ENCODE results near the gene TMEM132D.

TMEM132D gene

GRCh38 chr12:129706716-129707115, 197.1 kb downstream of the TMEM132D start:
- no peak for TF ChIP-seq CTCF (IDR thresholded peaks at IDR 0.05; ENCODE audit: extremely low read depth, missing control alignments)
- no peak for DNase-seq (ENCODE audit: low spot score)

- DNase-seq (ENCODE audit: low spot score), result no peak
- no peak for TF ChIP-seq CTCF (IDR thresholded peaks at IDR 0.05; ENCODE audit: extremely low read depth, missing control alignments)
These were observed 199.5 kb downstream of the TMEM132D start for GRCh38 chr12:129704232-129704830.

GRCh38 chr12:129701631-129702101, 202.2 kb downstream of the TMEM132D start:
- no peak for DNase-seq (ENCODE audit: low spot score)
- no peak for TF ChIP-seq CTCF (IDR thresholded peaks at IDR 0.05; ENCODE audit: extremely low read depth, missing control alignments)

- no peak for DNase-seq (ENCODE audit: low spot score)
- TF ChIP-seq CTCF (IDR thresholded peaks at IDR 0.05; ENCODE audit: extremely low read depth, missing control alignments), result no peak
These were observed 203.8 kb downstream of the TMEM132D start for GRCh38 chr12:129700036-129700435.

- no peak for DNase-seq (ENCODE audit: low spot score)
These were observed 206.9 kb downstream of the TMEM132D start for GRCh38 chr12:129696926-129697325.

GRCh38 chr12:129696405-129696804, 207.4 kb downstream of the TMEM132D start:
- no peak for DNase-seq (ENCODE audit: low spot score)
- no peak for TF ChIP-seq CTCF (IDR thresholded peaks at IDR 0.05; ENCODE audit: extremely low read depth, missing control alignments)

More at GRCh38 chr12:129696926-129697325, 206.9 kb downstream of the TMEM132D start:
- no peak for TF ChIP-seq CTCF (IDR thresholded peaks at IDR 0.05; ENCODE audit: extremely low read depth, missing control alignments)

- no peak for DNase-seq (ENCODE audit: low spot score)
These were observed 210.1 kb downstream of the TMEM132D start for GRCh38 chr12:129693731-129694130.

More at GRCh38 chr12:129693731-129694130, 210.1 kb downstream of the TMEM132D start:
- no peak for TF ChIP-seq CTCF (IDR thresholded peaks at IDR 0.05; ENCODE audit: extremely low read depth, missing control alignments)

Data from GM20000 (cell line).